B cell (primary cell): ENCODE measurements around the gene EEF1A2. TPM values are rescaled to one million over a fixed set of nuclear protein-coding genes. Genes with fewer than 3 reads are reported as not detected.

Experiments used
- ATAC-seq: fragments of 200-7000 bp; cut with Tn5 transposase; one replicate; pipeline ENCODE4 v1.10.0; 2021; ENCODE audit warnings: low read depth, mild to moderate bottlenecking, moderate number of reproducible peaks, moderate library complexity
- CTCF ChIA-PET: fragments of 350-600 bp; sonication (Branson Sonifier 250); formaldehyde crosslinking; loops from one replicate; lab custom pipeline; 2021; ENCODE audit warnings: antibody characterized with exemption, inconsistent platforms; lab: Charles Lee
- POLR2A ChIA-PET: fragments of 350-600 bp; sonication (Branson Sonifier 250); formaldehyde crosslinking; loops from one replicate; lab custom pipeline; 2021; ENCODE audit warnings: antibody characterized with exemption; lab: Charles Lee
- DNase-seq: peaks from one replicate; pipeline ENCODE4 v3.0.0; 2013
- H2AFZ ChIP-seq: 2 replicates; pipeline ENCODE4 v1.6.1; 2012; ENCODE audit warnings: mild to moderate bottlenecking, low read depth, low read length; ENCODE audit not compliant: insufficient read depth, poor library complexity, severe bottlenecking
- H3K27ac ChIP-seq, 2 donors: 1 replicate in 1 of 2; 2 replicates in 1 of 2; pipeline ENCODE4 v1.5.1; 2012 to 2013; ENCODE audit warnings: low read length in 2 of 2, mild to moderate bottlenecking in 2 of 2, moderate library complexity in 1 of 2
- H3K27me3 ChIP-seq, 4 experiments: fragments of 200-600 bp in 1 of 4; sonication (generic) in 1 of 4; replicated peaks in 1 of 4; 1 replicate in 2 of 4; 2 replicates in 2 of 4; pipeline versions ENCODE4 v1.6.1 to v1.7.0; 2013 to 2016; ENCODE audit warnings: low read length in 3 of 4, mild to moderate bottlenecking in 2 of 4, mixed read lengths in 1 of 4, moderate library complexity in 1 of 4; ENCODE audit not compliant: insufficient read depth in 4 of 4, control insufficient read depth in 3 of 4; ENCODE audit errors: control extremely low read depth in 1 of 4
- H3K36me3 ChIP-seq, 2 experiments: replicated peaks in 1 of 2; 1 replicate in 1 of 2; 2 replicates in 1 of 2; pipeline versions ENCODE4 v1.6.1 to v1.7.1; 2013; ENCODE audit warnings: low read length in 1 of 2; ENCODE audit not compliant: insufficient read depth in 2 of 2, control insufficient read depth in 1 of 2; ENCODE audit errors: control extremely low read depth in 1 of 2, extremely low read depth in 1 of 2
- H3K4me1 ChIP-seq, 2 donors: fragments of 200-600 bp in 1 of 2; sonication (generic) in 1 of 2; 1 replicate in 1 of 2; 2 replicates in 1 of 2; pipeline versions ENCODE4 v1.5.1 to v1.6.1; 2013 to 2017; ENCODE audit warnings: low read length in 2 of 2; ENCODE audit not compliant: control insufficient read depth in 2 of 2, insufficient read depth in 2 of 2
- H3K4me2 ChIP-seq: replicated peaks from 2 replicates; pipeline ENCODE3; 2012; ENCODE audit warnings: mild to moderate bottlenecking, low read depth, low read length; ENCODE audit not compliant: poor library complexity, severe bottlenecking
- H3K4me3 ChIP-seq, 5 experiments: fragments of 200-600 bp in 1 of 5; sonication (generic) in 1 of 5; 1 replicate in 3 of 5; 2 replicates in 2 of 5; pipeline versions ENCODE4 v1.5.1 to v1.7.0; 2011 to 2016; ENCODE audit warnings: low read length in 4 of 5, mild to moderate bottlenecking in 4 of 5, low read depth in 2 of 5, control low read depth in 1 of 5, moderate library complexity in 1 of 5; ENCODE audit not compliant: insufficient read depth in 1 of 5; ENCODE audit errors: control extremely low read depth in 1 of 5, extremely low read depth in 1 of 5
- H3K79me2 ChIP-seq: fragments of 200-600 bp; sonication (generic); one replicate; pipeline ENCODE4 v1.6.0; 2016; ENCODE audit warnings: low read length; ENCODE audit not compliant: control insufficient read depth, insufficient read depth
- H3K9ac ChIP-seq: fragments of 200-600 bp; sonication (generic); 2 replicates; pipeline ENCODE4 v1.6.1; 2017; ENCODE audit warnings: mild to moderate bottlenecking, low read length, moderate library complexity
- H3K9me3 ChIP-seq, 3 donors: one replicate each; pipeline versions ENCODE4 v1.6.1 to v1.7.1; 2013; ENCODE audit warnings: low read length in 2 of 3; ENCODE audit not compliant: control insufficient read depth in 2 of 3, insufficient read depth in 1 of 3; ENCODE audit errors: control extremely low read depth in 1 of 3
- H4K20me1 ChIP-seq: 2 replicates; pipeline ENCODE4 v1.6.0; 2012; ENCODE audit warnings: mild to moderate bottlenecking, low read length; ENCODE audit not compliant: insufficient read depth, control insufficient read depth, poor library complexity, severe bottlenecking
- H3K27ac Mint-ChIP-seq: one replicate; pipeline ENCODE4 v1.8.0; 2021; ENCODE audit warnings: mixed read lengths
- H3K27me3 Mint-ChIP-seq: one replicate; pipeline ENCODE4 v1.8.0; 2021; ENCODE audit warnings: mixed read lengths
- H3K4me1 Mint-ChIP-seq: one replicate; pipeline ENCODE4 v1.8.0; 2021; ENCODE audit warnings: mixed read lengths
- H3K4me3 Mint-ChIP-seq: one replicate; pipeline ENCODE4 v1.8.0; 2021; ENCODE audit warnings: mixed read lengths
- H3K9me3 Mint-ChIP-seq: one replicate; pipeline ENCODE4 v1.8.0; 2022; ENCODE audit warnings: mixed read lengths; ENCODE audit not compliant: insufficient read depth
- CTCF ChIP-seq: fragments of 200-600 bp; IDR thresholded peaks from one replicate; pipeline ENCODE4 v1.8.0; 2022; ENCODE audit warnings: antibody characterized with exemption, mild to moderate bottlenecking
- EZH2 ChIP-seq: IDR thresholded peaks from 2 replicates; pipeline ENCODE4 v1.6.1; 2012; ENCODE audit warnings: borderline replicate concordance, low read depth, mild to moderate bottlenecking, moderate library complexity, low read length; ENCODE audit not compliant: insufficient read depth, poor library complexity, severe bottlenecking
- WGBS: methylation state at CpG from one replicate; pipeline ENCODE4 v1.1.5; 2013; ENCODE audit warnings: missing lambda C conversion rate; ENCODE audit not compliant: insufficient coverage; 5-methylcytosine and 5-hydroxymethylcytosine counted together
- intact Hi-C: fragments of 100-400 bp; cut with micrococcal nuclease; formaldehyde crosslinking; loops from one replicate; pipeline ENCODE4 v1.10.0; 2022
- polyA plus RNA-seq: library from polyadenylated mRNA; depleted of rRNA; stranded (reverse); fragments of >200 nt; gene quantifications from 2 replicates; pipeline ENCODE4 v1.2.3, GENCODE V29; 2012
- total RNA-seq, 2 donors: library from RNA; stranded (reverse); fragments of 120-200 nt in 1 of 2; gene quantifications; 1 replicate in 1 of 2; 2 replicates in 1 of 2; pipeline versions ENCODE4 v1.2.3 to v1.2.4, GENCODE V29; 2013 to 2022

The EEF1A2 gene
- total and polyA plus RNA-seq, 2 donors (not counting 1 experiment from before 2014, with no cell fraction given) = 2.2 to 2.9 TPM

GRCh38 chr20:63490416-63490815 is 8.5 kb downstream of the EEF1A2 start:
- Histone ChIP-seq H4K20me1 (no peaks in the 10 kb centered on the region), H3K27ac (no peak overlapping the region), H3K9ac (no peak overlapping the region), H3K9me3 (peaks cover 0 to 21% (median 0%) of the 10 kb centered on the region in 3 donors), H3K79me2 (no peaks in the 10 kb centered on the region), H3K4me1 (peaks cover 0 to 5% of the 10 kb centered on the region in 2 donors), H2AFZ (no peak overlapping the region), H3K36me3 (no peaks in the 10 kb centered on the region), H3K27me3 (peaks cover 0 to 32% (median 6%) of the 10 kb centered on the region in 4 experiments), H3K4me3 (no peak overlapping the region), H3K4me2 (no peak overlapping the region)
- ATAC-seq = no peak
- WGBS = 84% methylated on average over 24 of the region's 24 CpGs
- peaks cover 2% of the 10 kb centered on the region for H3K9me3 Mint-ChIP-seq
- CTCF ChIA-PET = no interaction called here
- H3K4me3 Mint-ChIP-seq = no peak overlapping the region
- H3K27ac Mint-ChIP-seq = no peak overlapping the region
- H3K4me1 Mint-ChIP-seq = peaks cover 1% of the 10 kb centered on the region
- TF ChIP-seq EZH2 (no peak), CTCF (no peak)
- POLR2A ChIA-PET = no interaction called here
- no peak for DNase-seq
- peaks cover 8% of the 10 kb centered on the region for H3K27me3 Mint-ChIP-seq
- intact Hi-C loops = no loop called here

GRCh38 chr20:63488315-63489251 is 10.3 kb downstream of the EEF1A2 start:
- Histone ChIP-seq H3K9me3 (peaks cover 0 to 21% (median 0%) of the 10 kb centered on the region in 3 donors), H3K27ac (no peak overlapping the region), H3K4me2 (no peak overlapping the region), H3K79me2 (no peaks in the 10 kb centered on the region), H2AFZ (no peak overlapping the region), H3K36me3 (no peaks in the 10 kb centered on the region), H3K27me3 (peaks cover 0 to 35% (median 6%) of the 10 kb centered on the region in 4 experiments), H3K4me3 (no peak overlapping the region), H3K9ac (no peak overlapping the region), H4K20me1 (no peaks in the 10 kb centered on the region), H3K4me1 (peaks cover 0 to 5% of the 10 kb centered on the region in 2 donors)
- no peak overlapping the region for H3K27ac Mint-ChIP-seq
- intact Hi-C loops = no loop called here
- WGBS = 20% methylated on average over 76 of the region's 83 CpGs
- peaks cover 2% of the 10 kb centered on the region for H3K9me3 Mint-ChIP-seq
- no peak for ATAC-seq
- H3K4me1 Mint-ChIP-seq = peaks cover 1% of the 10 kb centered on the region
- no peak for TF ChIP-seq CTCF
- no peak for TF ChIP-seq EZH2
- no peak overlapping the region for H3K4me3 Mint-ChIP-seq
- H3K27me3 Mint-ChIP-seq = peaks cover 11% of the 10 kb centered on the region
- no peak for DNase-seq
- CTCF ChIA-PET = interaction anchor here (1.0 kb wide), 1 partner anchor 9 kb away, joined by 5 read pairs; no protein-coding TSS in a partner anchor
- POLR2A ChIA-PET = no interaction called here
